ENCODE results near the gene C15orf39. TPM values are rescaled to one million over a fixed set of nuclear protein-coding genes. Genes with fewer than 3 reads are reported as not detected.
"Not testable (repeated sequence)": the region's sequence is repeated elsewhere in the genome, so short reads cannot be mapped to it uniquely, and the experiment has no call there.

Gene C15orf39
- polyA plus RNA-seq, 4 donors, result 6.5 to 20.6 (median 11.9) TPM

DNA sequence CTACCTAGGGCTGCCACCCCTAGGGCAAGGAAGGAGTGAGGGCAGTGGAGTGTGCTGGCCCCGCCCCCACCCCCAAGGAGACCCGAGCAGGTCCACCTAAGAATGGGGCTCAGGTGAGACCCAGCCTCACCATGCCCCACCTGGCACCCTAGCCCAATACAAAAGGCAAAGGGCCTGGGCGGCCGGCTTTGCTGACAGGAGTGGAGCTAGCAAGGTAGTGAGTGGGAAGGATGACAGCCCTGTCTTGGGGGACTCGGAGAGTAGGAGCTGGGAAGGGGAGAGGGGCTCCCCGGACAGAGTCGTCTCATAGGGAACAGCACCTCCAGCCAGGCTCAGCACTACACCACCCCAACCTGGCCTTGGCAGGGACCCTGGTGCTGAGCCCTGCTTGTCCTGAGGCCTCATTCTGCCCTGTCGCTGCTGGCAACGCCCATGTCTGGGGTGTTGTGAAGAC lies 12.1 kb downstream of the C15orf39 start:
- H3K4me1 ChIP-seq (ENCODE audit: control insufficient read depth in 3 of 3, insufficient read depth in 2 of 3, low read depth in 1 of 3, low read length in 2 of 3), result no peaks in the 10 kb centered on the region
- H3K36me3 ChIP-seq (ENCODE audit: control insufficient read depth in 3 of 3, insufficient read depth in 2 of 3, low read depth in 1 of 3, low read length in 3 of 3), result peaks cover 7 to 65% (median 17%) of the 10 kb centered on the region in 3 donors
- H3K4me3 ChIP-seq (ENCODE audit: low read depth in 1 of 3, low read length in 3 of 3), result no peak overlapping the region
- no peaks in the 10 kb centered on the region for H3K27me3 ChIP-seq (ENCODE audit: control insufficient read depth in 3 of 3, insufficient read depth in 3 of 3, low read length in 3 of 3)
- 77 to 86% (median 82%) methylated on average over 9 of the region's 9 CpGs for WGBS, 3 donors
- no peak for FAIRE-seq
- no peak for DNase-seq
- H3K27ac ChIP-seq (ENCODE audit: low read depth in 1 of 3, low read length in 2 of 3), result no peak overlapping the region
- no peaks in the 10 kb centered on the region for H3K9me3 ChIP-seq (ENCODE audit: control insufficient read depth in 2 of 2, insufficient read depth in 1 of 2, low read depth in 1 of 2, low read length in 1 of 2)

DNA sequence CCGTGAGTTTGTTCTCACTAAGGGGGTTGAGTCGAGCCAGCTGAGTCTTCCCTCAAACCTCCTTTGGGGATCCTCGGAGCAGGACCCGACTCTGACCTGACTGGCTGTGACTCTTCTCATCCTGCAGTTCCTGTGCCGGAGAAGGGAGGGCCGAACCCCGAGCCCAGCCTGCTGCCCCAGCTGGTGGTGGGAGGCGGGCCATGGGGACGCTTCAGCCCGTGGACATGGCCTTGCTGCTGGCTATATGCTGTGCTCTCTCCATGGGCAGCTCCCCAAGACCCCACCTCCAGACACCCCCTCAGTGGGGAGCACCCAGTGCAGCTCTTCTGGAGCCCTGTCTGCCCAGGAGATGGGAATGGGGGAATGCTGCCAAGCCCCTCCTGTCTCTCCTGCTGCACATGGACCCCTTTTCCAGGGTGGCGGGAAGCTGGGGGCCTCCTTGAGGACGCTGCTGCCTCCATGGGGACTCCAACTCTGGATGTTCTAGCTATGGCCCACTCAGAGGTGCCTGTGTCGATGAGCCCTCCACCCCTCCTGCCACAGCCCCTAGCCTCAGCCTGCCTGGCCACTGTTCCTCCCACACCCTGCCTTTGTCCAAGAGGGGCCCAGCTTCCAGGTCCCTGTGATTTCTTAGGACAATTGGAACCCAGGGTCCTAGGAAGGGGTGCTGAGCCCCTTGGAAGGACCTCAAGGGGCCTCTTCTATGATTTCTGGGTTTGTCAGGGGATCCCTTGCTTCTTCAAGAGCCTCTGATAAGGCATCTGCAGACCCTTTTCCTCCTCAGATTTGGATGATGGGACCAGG lies 12.8 kb downstream of the C15orf39 start:
- no peaks in the 10 kb centered on the region for H3K4me1 ChIP-seq (ENCODE audit: control insufficient read depth in 3 of 3, insufficient read depth in 2 of 3, low read depth in 1 of 3, low read length in 2 of 3)
- peaks cover 5 to 58% (median 14%) of the 10 kb centered on the region in 3 donors for H3K36me3 ChIP-seq (ENCODE audit: control insufficient read depth in 3 of 3, insufficient read depth in 2 of 3, low read depth in 1 of 3, low read length in 3 of 3)
- no peaks in the 10 kb centered on the region for H3K9me3 ChIP-seq (ENCODE audit: control insufficient read depth in 2 of 2, insufficient read depth in 1 of 2, low read depth in 1 of 2, low read length in 1 of 2)
- H3K27me3 ChIP-seq (ENCODE audit: control insufficient read depth in 3 of 3, insufficient read depth in 3 of 3, low read length in 3 of 3), result no peaks in the 10 kb centered on the region
- no peak for DNase-seq
- H3K27ac ChIP-seq (ENCODE audit: low read depth in 1 of 3, low read length in 2 of 3), result no peak overlapping the region
- WGBS, 3 donors, result 67 to 79% (median 72%) methylated on average over 13 of the region's 13 CpGs
- no peak overlapping the region for H3K4me3 ChIP-seq (ENCODE audit: low read depth in 1 of 3, low read length in 3 of 3)
- no peak for FAIRE-seq

DNA sequence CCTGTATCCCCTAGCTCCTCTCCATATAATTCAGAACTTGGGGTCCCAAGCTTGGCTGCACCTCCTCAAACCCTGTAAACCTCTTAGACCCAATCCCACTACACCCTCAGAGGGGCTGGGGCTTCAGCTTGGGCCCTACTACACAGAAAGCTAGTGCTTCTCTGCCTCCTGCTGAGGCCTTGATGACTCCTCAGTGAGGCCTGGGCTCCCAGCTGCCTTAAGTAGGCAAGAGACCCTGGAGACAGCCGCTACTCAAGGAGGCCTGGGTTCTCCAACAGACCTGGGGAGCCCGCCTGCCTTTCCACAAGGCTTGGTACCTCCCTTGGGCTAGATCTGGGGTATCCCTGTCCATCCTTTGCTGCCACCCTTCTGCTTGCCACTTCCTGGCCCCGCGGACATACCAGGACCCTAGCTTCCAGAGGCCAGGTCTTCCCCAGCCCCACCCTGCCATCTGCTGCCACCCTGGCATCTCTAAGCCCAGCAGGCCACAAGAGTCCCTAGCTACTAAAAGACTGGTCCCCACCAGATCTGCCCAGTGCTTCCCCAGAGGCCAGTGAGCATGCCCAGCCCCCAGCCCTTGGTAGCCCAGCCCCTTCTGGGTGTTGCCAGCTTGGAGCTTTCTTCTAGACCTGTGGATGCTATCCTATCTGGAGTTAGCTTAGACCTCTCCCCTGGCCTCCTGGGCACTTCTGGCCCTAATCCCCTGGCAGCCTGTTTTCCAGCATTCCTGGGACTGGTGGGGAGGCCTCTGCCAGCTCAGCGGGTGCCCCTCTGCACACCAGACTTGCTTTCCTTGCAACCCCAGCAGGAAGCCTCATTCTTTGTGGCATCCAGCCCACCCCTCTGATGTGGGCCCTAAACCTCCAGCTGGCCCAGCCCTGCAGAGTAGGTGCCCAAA lies 13.7 kb downstream of the C15orf39 start:
- H3K4me3 ChIP-seq (ENCODE audit: low read depth in 1 of 3, low read length in 3 of 3), result no peak overlapping the region
- WGBS, 3 donors, result 82 to 95% (median 90%) methylated on average over 5 of the region's 5 CpGs
- FAIRE-seq (no peak), DNase-seq (no peak)
- peaks cover 5 to 49% (median 14%) of the 10 kb centered on the region in 3 donors for H3K36me3 ChIP-seq (ENCODE audit: control insufficient read depth in 3 of 3, insufficient read depth in 2 of 3, low read depth in 1 of 3, low read length in 3 of 3)
- no peaks in the 10 kb centered on the region for H3K27me3 ChIP-seq (ENCODE audit: control insufficient read depth in 3 of 3, insufficient read depth in 3 of 3, low read length in 3 of 3)
- no peaks in the 10 kb centered on the region for H3K9me3 ChIP-seq (ENCODE audit: control insufficient read depth in 2 of 2, insufficient read depth in 1 of 2, low read depth in 1 of 2, low read length in 1 of 2)
- no peaks in the 10 kb centered on the region for H3K4me1 ChIP-seq (ENCODE audit: control insufficient read depth in 3 of 3, insufficient read depth in 2 of 3, low read depth in 1 of 3, low read length in 2 of 3)
- H3K27ac ChIP-seq (ENCODE audit: low read depth in 1 of 3, low read length in 2 of 3), result no peak overlapping the region

DNA sequence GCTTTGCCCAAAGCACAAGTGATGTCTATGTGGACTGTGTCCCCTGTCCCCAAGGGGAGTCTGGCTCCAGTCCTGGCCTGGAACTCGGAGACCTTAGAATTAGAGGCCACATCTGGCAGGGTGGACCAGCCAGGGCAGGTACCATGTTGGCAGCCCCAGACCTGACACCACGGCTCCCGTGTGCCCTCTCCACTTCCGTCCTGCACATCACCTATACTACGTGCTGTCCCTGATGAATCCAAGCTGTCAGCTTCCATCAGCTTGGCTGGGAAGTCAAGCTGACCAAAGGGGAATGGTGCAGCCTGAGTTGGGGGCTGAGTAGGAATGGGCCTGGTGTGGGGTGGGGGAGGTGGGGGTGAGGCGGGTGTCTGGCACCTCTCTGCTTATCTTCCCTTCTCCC lies 15.3 kb downstream of the C15orf39 start:
- DNase-seq (no peak), FAIRE-seq (no peak)
- H3K4me3 ChIP-seq (ENCODE audit: low read depth in 1 of 3, low read length in 3 of 3), result no peak overlapping the region
- 83 to 86% (median 84%) methylated on average over 6 of the region's 6 CpGs for WGBS, 3 donors
- H3K9me3 ChIP-seq (ENCODE audit: control insufficient read depth in 2 of 2, insufficient read depth in 1 of 2, low read depth in 1 of 2, low read length in 1 of 2), result no peaks in the 10 kb centered on the region
- no peaks in the 10 kb centered on the region for H3K27me3 ChIP-seq (ENCODE audit: control insufficient read depth in 3 of 3, insufficient read depth in 3 of 3, low read length in 3 of 3)
- no peak overlapping the region for H3K27ac ChIP-seq (ENCODE audit: low read depth in 1 of 3, low read length in 2 of 3)
- H3K4me1 ChIP-seq (ENCODE audit: control insufficient read depth in 3 of 3, insufficient read depth in 2 of 3, low read depth in 1 of 3, low read length in 2 of 3), result no peaks in the 10 kb centered on the region
- peaks cover under 1 to 32% (median 4%) of the 10 kb centered on the region in 3 donors for H3K36me3 ChIP-seq (ENCODE audit: control insufficient read depth in 3 of 3, insufficient read depth in 2 of 3, low read depth in 1 of 3, low read length in 3 of 3)

DNA sequence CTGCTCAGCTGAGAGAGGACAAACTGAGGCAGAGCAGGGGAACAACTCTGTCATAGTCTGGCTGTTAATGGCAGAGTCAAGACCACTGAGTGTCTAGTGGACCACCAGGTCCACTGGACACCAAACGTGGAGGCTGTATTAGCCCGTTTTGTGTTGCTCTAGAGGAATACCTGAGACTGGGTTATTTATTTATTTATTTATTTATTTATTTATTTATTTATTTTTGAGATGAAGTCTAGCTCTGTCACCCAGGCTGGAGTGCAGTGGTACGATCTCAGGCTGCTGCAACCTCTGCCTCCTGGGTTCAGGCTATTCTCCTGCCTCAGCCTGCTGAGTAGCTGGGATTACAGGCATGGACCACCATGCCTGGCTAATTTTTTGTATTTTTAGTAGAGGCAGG lies 15.9 kb downstream of the C15orf39 start:
- H3K4me3 ChIP-seq (ENCODE audit: low read depth in 1 of 3, low read length in 3 of 3); FAIRE-seq; H3K4me1 ChIP-seq (ENCODE audit: control insufficient read depth in 3 of 3, insufficient read depth in 2 of 3, low read depth in 1 of 3, low read length in 2 of 3); H3K27ac ChIP-seq (ENCODE audit: low read depth in 1 of 3, low read length in 2 of 3); H3K27me3 ChIP-seq (ENCODE audit: control insufficient read depth in 3 of 3, insufficient read depth in 3 of 3, low read length in 3 of 3); H3K9me3 ChIP-seq (ENCODE audit: control insufficient read depth in 2 of 2, insufficient read depth in 1 of 2, low read depth in 1 of 2, low read length in 1 of 2); DNase-seq: not testable (repeated sequence)
- peaks cover 0 to 27% (median 4%) of the 10 kb centered on the region in 3 donors for H3K36me3 ChIP-seq (ENCODE audit: control insufficient read depth in 3 of 3, insufficient read depth in 2 of 3, low read depth in 1 of 3, low read length in 3 of 3)
- 83 to 91% (median 89%) methylated on average over 3 of the region's 3 CpGs for WGBS, 3 donors

DNA sequence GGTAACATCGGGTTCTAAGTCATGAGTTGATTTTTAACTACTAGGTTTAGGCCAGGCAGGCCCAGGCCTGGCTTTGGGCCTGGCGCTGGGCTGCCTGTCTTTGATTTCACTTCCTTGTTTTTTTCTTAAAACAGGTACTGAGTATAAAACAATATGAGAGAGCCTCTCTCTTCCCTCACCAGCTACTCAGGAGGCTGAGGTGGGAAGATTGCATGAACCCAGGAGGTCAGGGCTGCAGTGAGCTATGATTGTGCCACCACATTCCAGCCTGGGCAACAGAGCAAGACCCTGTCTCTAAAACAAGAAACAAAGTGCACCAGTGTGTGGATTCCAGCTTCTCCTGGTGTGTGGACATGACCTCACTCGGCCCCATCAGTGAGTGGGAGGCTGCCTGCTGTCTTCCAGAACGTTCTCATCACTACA lies 17.8 kb downstream of the C15orf39 start:
- H3K4me1 ChIP-seq (ENCODE audit: control insufficient read depth in 3 of 3, insufficient read depth in 2 of 3, low read depth in 1 of 3, low read length in 2 of 3); H3K36me3 ChIP-seq (ENCODE audit: control insufficient read depth in 3 of 3, insufficient read depth in 2 of 3, low read depth in 1 of 3, low read length in 3 of 3); FAIRE-seq; H3K27ac ChIP-seq (ENCODE audit: low read depth in 1 of 3, low read length in 2 of 3); H3K4me3 ChIP-seq (ENCODE audit: low read depth in 1 of 3, low read length in 3 of 3); H3K27me3 ChIP-seq (ENCODE audit: control insufficient read depth in 3 of 3, insufficient read depth in 3 of 3, low read length in 3 of 3); H3K9me3 ChIP-seq (ENCODE audit: control insufficient read depth in 2 of 2, insufficient read depth in 1 of 2, low read depth in 1 of 2, low read length in 1 of 2); DNase-seq: not testable (repeated sequence)
- WGBS, 3 donors, result 43 to 54% (median 44%) methylated on average over 3 to 4 of the region's 4 CpGs

DNA sequence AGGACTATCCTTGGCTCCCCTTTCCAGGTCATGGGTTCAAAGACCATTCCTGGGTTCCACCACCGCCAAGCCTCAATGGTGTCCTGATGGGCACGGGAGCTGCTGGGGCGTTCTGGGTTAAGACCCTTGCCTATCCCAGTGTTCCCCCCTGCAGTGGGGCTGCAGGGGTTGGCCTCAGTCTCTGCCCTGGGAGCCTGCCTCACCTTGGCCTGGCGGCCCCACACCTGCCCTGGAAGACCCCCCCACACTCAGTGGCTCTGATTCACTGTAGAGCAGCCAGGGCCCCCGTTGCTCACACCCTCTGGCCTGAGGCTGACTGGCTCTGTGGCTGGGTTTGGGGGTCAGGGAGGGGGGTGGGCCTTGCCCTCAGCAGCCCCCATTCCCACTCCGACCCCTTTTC lies 22.0 kb downstream of the C15orf39 start:
- FAIRE-seq (no peak), DNase-seq (no peak)
- no peaks in the 10 kb centered on the region for H3K9me3 ChIP-seq (ENCODE audit: control insufficient read depth in 2 of 2, insufficient read depth in 1 of 2, low read depth in 1 of 2, low read length in 1 of 2)
- 77 to 94% (median 92%) methylated on average over 6 of the region's 6 CpGs for WGBS, 3 donors
- H3K27me3 ChIP-seq (ENCODE audit: control insufficient read depth in 3 of 3, insufficient read depth in 3 of 3, low read length in 3 of 3), result no peaks in the 10 kb centered on the region
- no peaks in the 10 kb centered on the region for H3K4me1 ChIP-seq (ENCODE audit: control insufficient read depth in 3 of 3, insufficient read depth in 2 of 3, low read depth in 1 of 3, low read length in 2 of 3)
- H3K27ac ChIP-seq (ENCODE audit: low read depth in 1 of 3, low read length in 2 of 3), result no peak overlapping the region
- H3K36me3 ChIP-seq (ENCODE audit: control insufficient read depth in 3 of 3, insufficient read depth in 2 of 3, low read depth in 1 of 3, low read length in 3 of 3), result no peaks in the 10 kb centered on the region
- no peak overlapping the region for H3K4me3 ChIP-seq (ENCODE audit: low read depth in 1 of 3, low read length in 3 of 3)

DNA sequence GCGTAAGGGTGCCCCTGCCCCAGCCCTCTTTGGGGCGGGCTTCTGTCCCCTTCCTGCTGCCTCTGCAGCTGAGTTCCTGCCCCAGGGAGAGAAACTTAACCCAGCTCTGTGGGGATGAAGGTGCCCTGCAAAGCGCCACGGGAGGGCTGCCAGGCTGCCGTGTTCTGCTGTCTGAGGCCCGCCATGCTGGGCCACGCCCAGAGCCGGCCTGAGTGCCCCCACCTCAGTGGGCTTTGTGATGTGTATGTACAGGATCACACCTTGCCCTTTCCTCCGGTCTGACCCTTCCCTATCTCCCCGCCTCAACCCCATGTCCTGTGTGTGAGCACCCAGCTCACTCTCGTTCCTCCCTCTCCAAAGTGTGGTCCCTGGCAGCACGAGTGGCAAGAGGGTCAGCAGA lies 22.6 kb downstream of the C15orf39 start:
- H3K27ac ChIP-seq (ENCODE audit: low read depth in 1 of 3, low read length in 2 of 3), result no peak overlapping the region
- H3K36me3 ChIP-seq (ENCODE audit: control insufficient read depth in 3 of 3, insufficient read depth in 2 of 3, low read depth in 1 of 3, low read length in 3 of 3), result no peaks in the 10 kb centered on the region
- no peak overlapping the region for H3K4me3 ChIP-seq (ENCODE audit: low read depth in 1 of 3, low read length in 3 of 3)
- 49 to 74% (median 68%) methylated on average over 12 of the region's 12 CpGs for whole genome bisulfite sequencing, 3 donors
- no peaks in the 10 kb centered on the region for H3K9me3 ChIP-seq (ENCODE audit: control insufficient read depth in 2 of 2, insufficient read depth in 1 of 2, low read depth in 1 of 2, low read length in 1 of 2)
- DNase-seq (no peak), FAIRE-seq (no peak)
- no peaks in the 10 kb centered on the region for H3K4me1 ChIP-seq (ENCODE audit: control insufficient read depth in 3 of 3, insufficient read depth in 2 of 3, low read depth in 1 of 3, low read length in 2 of 3)
- H3K27me3 ChIP-seq (ENCODE audit: control insufficient read depth in 3 of 3, insufficient read depth in 3 of 3, low read length in 3 of 3), result no peaks in the 10 kb centered on the region
